RCC 7860 (cell line): ENCODE measurements around the gene KCNH4.
"Not testable (repeated sequence)": the region's sequence is repeated elsewhere in the genome, so short reads cannot be mapped to it uniquely, and the experiment has no call there.

Experiments
- DNase-seq: peaks from one replicate; pipeline ENCODE4 v3.0.0-alpha.2; 2015; ENCODE audit warnings: low spot score
- FAIRE-seq: peaks from 2 replicates; lab custom pipeline; 2012; peaks lifted over from hg19 to GRCh38; lab: Jason Lieb, UNC

Gene KCNH4

GRCh38 chr17:42197564-42198156 lies 16.7 kb upstream of the KCNH4 start:
- FAIRE-seq (no peak), DNase-seq (no peak)

GRCh38 chr17:42193969-42194899 lies 13.3 kb upstream of the KCNH4 start, which contains the start of gene GHDC:
TSS of gene GHDC (minus strand) at chr17:42194494. CDS start at chr17:42193581, 913 bp downstream.
- DNase-seq (peak; percentile 60), FAIRE-seq (peak; percentile 22)

DNA sequence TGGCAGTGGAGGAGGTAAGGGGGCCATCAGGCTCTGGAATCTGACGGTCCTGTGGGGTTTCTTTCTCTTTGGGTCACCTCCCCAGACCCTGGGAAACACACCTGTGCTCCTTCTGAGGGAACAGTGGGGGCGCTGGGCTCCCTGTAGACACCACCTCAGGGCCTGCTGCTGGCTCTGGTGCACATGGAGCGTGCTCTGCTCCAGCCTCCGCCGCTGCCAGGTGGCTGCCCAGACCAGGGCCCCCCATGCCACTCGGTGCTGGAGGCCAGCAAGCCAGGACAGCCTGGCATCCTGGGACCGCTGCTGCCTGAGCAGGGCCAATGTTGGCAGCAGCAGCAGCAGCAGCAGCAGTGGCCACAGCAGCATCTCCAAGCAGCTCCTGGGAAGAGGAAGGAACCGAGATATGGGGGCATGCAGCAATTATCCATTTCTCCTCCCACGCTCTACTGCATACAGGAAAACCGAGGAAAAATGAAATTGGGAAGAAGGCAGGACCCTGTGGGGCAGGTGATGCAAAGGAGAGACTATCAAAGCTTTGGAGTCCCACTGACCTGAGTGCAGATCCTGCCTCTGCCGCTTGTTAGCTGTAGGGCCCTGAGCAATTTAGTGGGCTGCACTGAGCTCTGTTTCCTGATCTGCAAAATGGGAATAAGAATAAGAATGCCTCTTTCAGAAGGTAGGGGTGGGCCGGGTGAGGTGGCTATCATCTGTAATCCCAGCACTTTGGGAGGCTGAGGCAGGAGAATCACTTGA lies 12.4 kb upstream of the KCNH4 start:
- FAIRE-seq (no peak), DNase-seq (no peak)

DNA sequence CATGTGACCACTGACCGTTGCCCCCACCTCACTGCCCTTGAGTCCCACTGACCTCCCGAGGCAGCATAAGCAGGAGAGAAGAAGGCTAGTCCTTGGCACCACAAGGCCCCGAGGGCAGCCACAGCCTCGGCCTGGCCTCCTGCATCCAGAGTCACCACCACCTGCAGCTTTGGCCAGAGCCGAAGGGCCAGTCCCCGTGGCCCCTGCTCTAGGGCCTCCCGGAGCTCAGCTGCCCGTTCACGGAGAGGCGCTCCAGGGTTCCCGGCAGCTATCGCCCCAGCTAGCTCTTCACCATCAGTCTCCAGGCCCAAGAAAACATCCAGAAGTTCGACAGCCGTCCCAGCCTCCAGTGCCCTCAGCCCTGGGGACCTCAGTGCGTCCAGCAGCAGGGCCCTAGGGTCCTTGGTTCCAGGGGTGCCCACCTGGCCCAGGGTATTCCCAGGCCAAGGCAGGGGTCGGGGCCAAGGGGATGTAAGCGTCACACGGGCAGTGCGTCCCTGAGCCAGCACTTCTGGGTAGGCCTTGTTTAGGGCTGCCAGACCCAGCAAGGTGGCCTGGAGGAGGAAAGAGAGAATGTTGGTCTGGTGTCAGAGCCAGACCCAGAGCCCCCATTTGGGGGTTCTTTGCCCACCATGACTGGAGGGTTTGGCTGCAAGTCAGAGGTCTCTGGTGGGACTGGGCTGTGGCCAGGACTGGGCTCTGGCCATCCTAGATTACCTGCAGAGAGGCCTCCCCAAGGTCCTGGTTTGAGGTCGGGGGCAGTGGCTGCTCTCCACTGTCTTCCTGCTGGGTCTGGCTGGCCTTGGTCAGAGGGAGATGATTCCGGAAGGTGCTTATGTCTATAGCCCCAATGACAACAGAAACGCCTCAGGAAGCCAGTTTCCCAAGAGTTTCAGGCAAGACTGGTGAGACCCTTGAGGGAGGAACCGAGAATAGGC lies 11.5 kb upstream of the KCNH4 start:
- FAIRE-seq = no peak

GRCh38 chr17:42191275-42191608 lies 10.3 kb upstream of the KCNH4 start:
- FAIRE-seq (no peak), DNase-seq (no peak)

More for the DNA sequence above, 11.5 kb upstream of the KCNH4 start:
- DNase-seq = no peak

- DNase-seq (no peak), FAIRE-seq (no peak)
These were observed 9.7 kb upstream of the KCNH4 start for GRCh38 chr17:42190491-42191274.

DNA sequence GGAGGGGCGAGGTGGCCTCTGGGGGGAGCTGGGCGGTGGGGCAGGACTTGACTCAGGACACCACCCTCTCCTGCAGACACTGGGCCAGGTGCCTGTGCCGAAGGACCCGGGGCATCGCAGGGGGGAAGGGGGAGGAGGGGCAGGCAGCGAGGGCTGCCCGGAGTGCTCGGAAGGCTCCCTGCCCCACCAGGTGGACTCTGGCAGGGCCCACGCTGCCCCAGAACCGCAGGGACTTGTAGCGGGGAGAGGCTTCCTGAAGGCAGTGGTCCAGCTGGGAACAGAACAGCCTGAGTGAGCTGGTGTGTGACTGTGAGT lies 8.7 kb upstream of the KCNH4 start:
- FAIRE-seq = no peak
- no peak for DNase-seq

DNA sequence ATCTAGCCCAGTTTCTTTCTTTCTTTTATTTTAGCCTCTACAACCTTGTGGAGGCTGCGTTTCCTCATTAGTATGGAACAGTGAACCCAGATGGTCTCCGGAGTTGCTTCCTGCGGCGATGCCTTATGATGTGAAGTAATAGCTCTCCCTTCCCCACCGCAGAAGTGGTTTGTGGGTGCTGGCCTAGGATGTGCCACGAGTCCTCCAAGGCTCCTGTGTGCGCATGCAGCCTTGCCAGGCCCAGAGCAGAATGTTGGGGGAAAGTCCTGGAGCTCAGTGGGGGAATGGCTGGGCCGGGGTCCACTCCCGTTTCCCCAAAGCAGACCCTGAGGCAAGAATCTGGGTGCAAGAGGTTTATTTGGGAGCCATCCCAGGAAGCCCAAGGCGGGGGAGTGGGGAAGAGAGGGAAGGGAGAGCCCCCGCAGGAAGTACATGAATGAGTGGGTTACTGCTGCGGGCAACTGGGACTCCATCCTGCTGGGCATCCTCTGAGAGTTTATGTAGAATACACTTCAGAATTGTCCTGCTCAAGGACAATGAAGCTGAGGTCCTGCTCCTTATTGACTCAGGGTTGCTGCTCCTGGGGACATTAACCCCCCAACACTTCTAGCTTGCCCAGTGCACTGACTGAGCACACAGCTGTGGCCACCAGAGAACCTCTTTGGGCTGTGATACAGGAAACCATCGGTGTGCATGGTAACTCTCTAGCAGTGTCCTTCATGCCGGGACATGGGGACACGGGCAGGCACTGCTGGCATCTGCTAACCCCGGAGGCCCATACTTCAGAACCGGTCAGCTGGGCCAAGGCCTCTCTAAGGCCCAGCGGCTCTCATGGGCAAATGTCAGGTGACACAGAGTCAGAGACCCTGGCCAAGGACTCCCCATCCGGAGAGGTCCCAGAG lies 8.1 kb upstream of the KCNH4 start:
- DNase-seq = no peak
- no peak for FAIRE-seq

DNA sequence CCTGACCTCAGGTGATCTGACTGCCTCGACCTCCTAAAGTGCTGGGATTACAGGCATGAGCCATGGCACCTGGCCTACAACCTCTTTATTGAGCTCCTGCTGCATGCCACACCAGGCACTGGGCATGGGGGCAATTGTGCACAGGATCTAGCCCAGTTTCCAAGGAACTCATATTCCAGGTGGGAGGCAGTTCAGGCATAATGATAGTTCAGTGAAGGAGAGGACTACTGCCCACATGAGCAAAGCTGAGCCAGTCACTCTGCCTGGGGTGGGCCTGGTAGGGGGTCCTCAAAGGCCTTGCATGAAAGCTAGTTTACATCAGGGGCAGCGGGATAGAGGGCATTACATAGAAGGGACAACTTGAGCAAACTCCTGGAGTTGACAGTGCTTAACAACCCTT lies 6.9 kb upstream of the KCNH4 start:
- DNase-seq = no peak
- FAIRE-seq = no peak

GRCh38 chr17:42186191-42186590 lies 5.2 kb upstream of the KCNH4 start:
- DNase-seq, FAIRE-seq: not testable (repeated sequence)

DNA sequence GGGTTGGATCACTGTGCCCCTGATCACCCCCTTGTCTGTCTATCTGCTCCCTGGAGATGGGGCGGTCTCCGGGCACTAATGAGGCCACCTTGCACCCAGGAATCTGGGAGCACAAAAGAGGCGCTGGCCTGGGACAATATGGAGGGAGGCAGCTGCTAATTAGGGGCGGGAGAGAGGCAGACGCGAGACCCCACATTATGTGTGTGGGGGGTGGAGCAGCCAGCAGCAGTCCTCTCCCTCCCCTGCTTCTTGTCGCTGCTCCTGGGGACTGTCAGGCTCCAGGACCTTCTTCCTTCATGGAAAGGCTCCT lies 4.6 kb upstream of the KCNH4 start:
- DNase-seq = no peak
- no peak for FAIRE-seq

DNA sequence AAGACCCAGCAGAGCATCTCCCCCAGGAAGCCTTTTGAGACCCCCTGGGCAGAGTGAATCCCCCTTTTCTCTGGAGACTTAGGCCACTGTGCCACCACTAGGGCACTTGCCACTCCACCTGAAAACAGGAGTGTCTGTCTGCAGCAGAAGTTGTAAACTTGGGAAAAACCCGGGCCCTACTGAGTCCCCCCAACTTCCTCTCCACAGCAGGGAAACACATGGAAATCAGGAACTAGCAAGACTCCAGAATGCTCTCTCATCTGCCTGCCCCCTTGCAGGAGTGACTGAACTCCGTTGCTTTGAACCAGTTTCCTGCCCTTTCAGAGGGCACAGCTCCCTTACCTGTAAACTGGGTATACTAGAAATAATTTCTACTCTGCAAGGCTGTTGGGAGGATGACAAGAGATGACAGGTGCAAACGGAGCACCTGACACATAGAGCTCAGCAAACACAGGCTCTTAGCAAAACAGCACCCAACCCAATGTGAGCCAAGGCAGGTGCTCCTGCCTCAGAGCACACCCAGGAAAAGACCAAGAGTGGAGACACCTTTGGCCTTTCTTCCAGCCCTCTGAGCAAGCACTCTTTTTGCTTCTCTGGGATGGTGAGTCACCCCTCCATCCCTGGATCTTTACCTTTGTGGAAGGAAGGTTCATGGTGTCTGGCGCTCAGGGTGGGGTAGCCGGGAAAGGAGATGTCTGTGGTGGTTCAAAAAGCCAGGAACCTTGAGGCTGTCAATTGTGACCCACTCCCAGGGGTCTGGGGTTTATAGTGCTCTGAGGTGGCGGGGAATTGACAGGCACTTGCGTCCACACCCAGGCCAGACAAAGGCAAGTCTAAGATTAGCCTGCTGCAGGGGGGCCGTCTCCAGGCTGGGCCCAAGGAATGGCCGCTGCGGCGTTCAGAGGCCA lies 4.0 kb upstream of the KCNH4 start, which contains the start of gene HCRT:
Gene HCRT, minus strand, starts transcription at position 740 of the 908 bp plus-strand sequence. Its CDS starts 87 bp downstream, at position 653.
- no peak for DNase-seq
- FAIRE-seq = no peak

DNA sequence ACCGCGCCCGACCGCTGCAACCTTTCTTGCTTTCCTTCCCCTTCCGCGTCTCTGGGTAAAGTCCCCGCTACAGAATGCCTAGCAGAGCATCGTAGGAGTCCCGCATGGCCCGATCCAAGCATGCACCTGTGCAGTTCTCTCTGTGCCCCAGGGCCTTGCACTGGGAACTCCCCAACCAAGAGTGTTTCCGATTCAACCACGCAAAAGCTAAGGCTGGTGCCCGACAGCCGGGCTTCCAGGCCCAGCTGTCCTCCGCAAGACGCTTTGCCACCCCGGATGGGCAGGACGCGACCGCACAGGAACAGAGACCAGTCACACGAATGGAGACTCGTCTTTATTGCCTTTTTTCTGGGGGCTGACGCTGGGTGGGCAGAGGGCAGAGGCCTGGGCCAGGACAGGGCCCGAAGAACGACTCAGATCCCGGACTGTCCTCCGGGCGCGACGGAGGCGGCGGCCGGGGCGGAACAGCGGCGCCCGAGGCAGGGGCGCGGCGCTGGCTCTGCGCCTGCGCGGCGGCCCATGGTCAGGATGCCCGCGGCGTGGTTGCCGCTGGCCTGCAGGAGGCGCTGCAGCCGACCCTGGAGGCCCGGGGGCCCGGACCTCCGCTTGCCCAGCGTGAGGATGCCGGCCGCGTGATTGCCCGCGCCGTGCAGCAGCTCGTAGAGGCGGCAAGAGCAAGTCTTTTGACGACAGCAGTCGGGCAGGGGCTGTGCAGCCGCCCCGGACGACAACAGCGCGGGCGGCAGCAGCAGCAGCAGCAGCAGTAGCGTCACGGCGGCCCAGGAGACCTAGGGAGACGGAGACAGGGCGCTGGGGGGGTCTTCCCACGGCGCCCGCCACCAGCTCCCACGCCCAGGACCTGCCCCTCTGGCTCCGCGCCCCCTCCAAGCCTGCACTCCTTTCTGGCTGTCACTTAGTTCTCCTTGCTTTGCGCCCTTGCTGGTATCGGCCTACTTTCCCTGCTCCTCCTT lies 3.1 kb upstream of the KCNH4 start:
- DNase-seq (peak; percentile 5), FAIRE-seq (no peak)

- DNase-seq (peak; percentile 33), FAIRE-seq (no peak)
These were observed 2.2 kb upstream of the KCNH4 start for GRCh38 chr17:42182927-42183734.

- FAIRE-seq (no peak), DNase-seq (no peak)
These were observed 887 bp upstream of the KCNH4 start for GRCh38 chr17:42181851-42182207.

DNA sequence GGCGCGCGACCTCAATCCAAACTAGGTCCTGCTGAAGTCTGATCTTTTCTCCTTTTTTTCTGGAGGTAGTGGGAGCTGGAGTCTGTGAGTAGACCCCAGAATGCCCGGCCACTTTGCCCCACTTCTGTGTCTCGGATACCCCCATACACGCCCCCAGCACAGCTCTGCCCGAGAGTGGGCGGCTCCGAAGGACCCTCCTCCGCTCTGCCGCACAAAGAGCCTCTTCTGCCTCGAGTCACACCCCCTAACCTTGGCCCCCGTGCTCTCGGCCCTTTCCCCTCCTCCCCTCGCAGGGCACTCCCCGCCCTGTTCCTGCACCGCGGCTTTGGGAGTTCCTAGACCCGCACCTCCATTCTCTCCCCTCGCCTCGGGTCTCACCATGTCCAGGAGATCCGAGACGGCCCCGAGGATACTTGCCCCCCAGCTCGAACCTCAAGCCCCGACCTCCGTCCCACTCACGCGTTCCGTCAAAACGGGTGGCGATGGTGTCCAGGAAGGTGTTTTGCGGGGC lies 476 bp downstream of the KCNH4 start:
- FAIRE-seq (no peak), DNase-seq (no peak)
